K562 (cell line): ENCODE measurements around the gene UBE2A. TPM values are rescaled to one million over a fixed set of nuclear protein-coding genes. Genes with fewer than 3 reads are reported as not detected.
A peak's percentile ranks its signal among the peaks of the same experiment; 100 is the strongest.

Source experiments
- CGGBP1 ChIP-seq: fragments of 250-450 bp; sonication (Bioruptor Pico); IDR thresholded peaks from 2 replicates; pipeline ENCODE4 v1.9.0; 2021; ENCODE audit warnings: mild to moderate bottlenecking
- MGA ChIP-seq: fragments of 450-650 bp; IDR thresholded peaks from 2 replicates; pipeline ENCODE4 v1.6.1; 2016; ENCODE audit warnings: mild to moderate bottlenecking, moderate library complexity
- TSC22D4 ChIP-seq: fragments of 450-650 bp; IDR thresholded peaks from 2 replicates; pipeline ENCODE4 v1.6.1; 2016; ENCODE audit warnings: missing genetic modification characterization, missing biosample characterization, control low read depth
- WHSC1 ChIP-seq: IDR thresholded peaks from one replicate; pipeline ENCODE4 v1.6.1; 2012; ENCODE audit warnings: low read length, control low read depth, inconsistent platforms
- polyA plus RNA-seq, 8 experiments: library from polyadenylated mRNA; depleted of rRNA in 4 of 8; stranded (reverse) in 5 of 8; unstranded in 3 of 8; fragments of >200 nt; fragmentation: Nextera tagmentation in 2 of 8; fragmentation: Illumina TruSeq in 1 of 8; extraction: Ambion mirVana in 2 of 8; extraction: Trizol in 1 of 8; gene quantifications; 2 replicates each; pipeline versions ENCODE4 v1.2.1 to v1.2.3, GENCODE V29; 2011 to 2014; ENCODE audit warnings: inconsistent platforms in 1 of 8, missing spikeins in 1 of 8
- total RNA-seq, 7 experiments: library from RNA; depleted of rRNA in 6 of 7; stranded (reverse); fragments of >200 nt in 6 of 7; fragmentation: Illumina TruSeq in 2 of 7; extraction: Trizol in 2 of 7; gene quantifications; 2 replicates each; pipeline versions ENCODE4 v1.2.1 to v1.2.3, GENCODE V29; 2011 to 2021; ENCODE audit warnings: low replicate concordance in 1 of 7

Gene UBE2A
- total and polyA plus RNA-seq, 9 of the 15 experiments (the other 6 are each of a cell fraction or from before 2014, with no cell fraction given): 21.6 to 87.6 (median 47.8) TPM

GRCh38 chrX:119573840-119574393, 446 bp upstream of the UBE2A start (continued):
- peak; percentile 57; the same call in 1 of the 2 replicates for TF ChIP-seq MGA
- TF ChIP-seq WHSC1: no peak
- no peak for TF ChIP-seq TSC22D4 (tag)
- TF ChIP-seq CGGBP1: no peak
